Right lobe of liver (tissue), 6 donors: Measurements from ENCODE around the gene TTLL4. TPM values are rescaled to one million over a fixed set of nuclear protein-coding genes. Genes with fewer than 3 reads are reported as not detected.

Experiments
- ATAC-seq, 4 donors: fragments of 200-7000 bp; cut with Tn5 transposase; one replicate each; pipeline ENCODE4 v1.9.1; 2020; ENCODE audit warnings: mild to moderate bottlenecking in 4 of 4, moderate library complexity in 4 of 4
- DNase-seq, 3 donors: peaks; one replicate each; pipeline ENCODE4 v3.0.0-alpha.2; 2020
- H3K27ac ChIP-seq, 3 donors: fragments of 200-600 bp; one replicate each; pipeline ENCODE4 v1.8.0; 2022
- H3K27me3 ChIP-seq, 2 donors: fragments of 200-600 bp; one replicate each; pipeline ENCODE4 v1.8.0; 2022
- H3K36me3 ChIP-seq, 4 donors: fragments of 200-600 bp; sonication (generic) in 1 of 4; one replicate each; pipeline versions ENCODE4 v1.5.1 to v1.8.0; 2017 to 2022; ENCODE audit warnings: control low read depth in 1 of 4
- H3K4me1 ChIP-seq, 4 donors: fragments of 200-600 bp; sonication (generic) in 1 of 4; one replicate each; pipeline versions ENCODE4 v1.5.1 to v1.8.0; 2017 to 2022; ENCODE audit warnings: control low read depth in 1 of 4
- H3K4me3 ChIP-seq, 3 donors: fragments of 200-600 bp; one replicate each; pipeline ENCODE4 v1.8.0; 2022
- H3K9me3 ChIP-seq, 4 donors: fragments of 200-600 bp; sonication (generic) in 1 of 4; one replicate each; pipeline versions ENCODE4 v1.5.1 to v1.8.0; 2017 to 2022; ENCODE audit warnings: control low read depth in 1 of 4
- CTCF ChIP-seq, 4 donors: fragments of 200-600 bp in 3 of 4; fragments of 450-650 bp in 1 of 4; IDR thresholded peaks; one replicate each; pipeline versions ENCODE4 v1.5.1 to v1.8.0; 2016 to 2022; ENCODE audit warnings: antibody characterized with exemption in 4 of 4, mild to moderate bottlenecking in 2 of 4
- POLR2A ChIP-seq: fragments of 450-650 bp; IDR thresholded peaks from one replicate; pipeline ENCODE4 v1.6.1; 2017; ENCODE audit warnings: antibody characterized with exemption, mild to moderate bottlenecking
- WGBS: methylation state at CpG from one replicate; pipeline ENCODE4 v1.1.6; 2018; ENCODE audit warnings: low coverage, low lambda C conversion rate; ENCODE audit not compliant: insufficient coverage; ENCODE audit errors: missing lambda C conversion rate; 5-methylcytosine and 5-hydroxymethylcytosine counted together
- intact Hi-C, 2 donors: fragments of 100-400 bp; cut with DNase I; formaldehyde crosslinking; loops; one replicate each; pipeline versions ENCODE4 v1.11.2 to v1.14.1; 2022
- total RNA-seq, 6 experiments: library from RNA; depleted of rRNA in 2 of 6; stranded (reverse); fragments of >200 nt in 2 of 6; fragmentation: NEBNext Ultra II Directional in 3 of 6; extraction: Animal tissue kit (Norgen Biotek cat#: 25700) in 3 of 6; gene quantifications; one replicate each; pipeline versions ENCODE4 v1.1.0 to v1.2.4, GENCODE V29; 2016 to 2023
- donor health status: DM: no; HTN: yes; CAD: no.
- donor health status: DM: no; HTN: no; CAD: no.
- donor health status: DM: no; HTN: no; CAD: no.
- donor health status: DM: no; HTN: yes; CAD: no.
- donor health status: DM: no; HTN: yes; CAD: no.

Gene TTLL4
- total RNA-seq, 6 experiments from 2014 or later = 8.2 to 14.8 (median 11.6) TPM

- intact Hi-C loops = no loop called here
- Histone ChIP-seq H3K27ac (no peak overlapping the region), H3K9me3 (no peaks in the 10 kb centered on the region), H3K4me1 (peaks cover 0 to 5% (median 0%) of the 10 kb centered on the region in 4 donors), H3K4me3 (no peak overlapping the region), H3K27me3 (no peaks in the 10 kb centered on the region), H3K36me3 (no peaks in the 10 kb centered on the region)
- 93% methylated on average over 1 of the region's 1 CpG for WGBS
- DNase-seq (no peak), ATAC-seq (no peak)
- TF ChIP-seq POLR2A (no peak), CTCF (IDR thresholded peaks at IDR 0.05) (no peak)
These were observed 65.9 kb downstream of the TTLL4 start for GRCh38 chr2:218776488-218776887.

- ATAC-seq (no peak), DNase-seq (no peak)
- H3K9me3 ChIP-seq = no peaks in the 10 kb centered on the region
- intact Hi-C loops = no loop called here
- peaks cover 0 to 5% (median 0%) of the 10 kb centered on the region in 4 donors for H3K4me1 ChIP-seq
- TF ChIP-seq CTCF (IDR thresholded peaks at IDR 0.05) (no peak), POLR2A (no peak)
- H3K36me3 ChIP-seq = no peaks in the 10 kb centered on the region
- no peaks in the 10 kb centered on the region for H3K27me3 ChIP-seq
- WGBS = 97% methylated on average over 8 of the region's 9 CpGs
- no peak overlapping the region for H3K4me3 ChIP-seq
- no peak overlapping the region for H3K27ac ChIP-seq
These were observed 66.8 kb downstream of the TTLL4 start for GRCh38 chr2:218777276-218777990.

- ATAC-seq (no peak), DNase-seq (no peak)
- H3K4me3 ChIP-seq = no peak overlapping the region
- no peaks in the 10 kb centered on the region for H3K9me3 ChIP-seq
- TF ChIP-seq CTCF (IDR thresholded peaks at IDR 0.05) = no peak
- TF ChIP-seq POLR2A = no peak
- WGBS = 85% methylated on average over 2 of the region's 2 CpGs
- H3K27ac ChIP-seq = no peak overlapping the region
- H3K36me3 ChIP-seq = no peaks in the 10 kb centered on the region
- H3K4me1 ChIP-seq = peaks cover 0 to 15% (median 0%) of the 10 kb centered on the region in 4 donors
- no peaks in the 10 kb centered on the region for H3K27me3 ChIP-seq
- intact Hi-C loops = no loop called here
These were observed 69.4 kb downstream of the TTLL4 start for GRCh38 chr2:218780046-218780445.

GRCh38 chr2:218780851-218781690, 70.4 kb downstream of the TTLL4 start:
- peak overlapping the region; percentile 87 to 97 (median 94) for H3K27ac ChIP-seq
- H3K4me1 ChIP-seq = peaks cover 0 to 25% (median 4%) of the 10 kb centered on the region in 4 donors
- intact Hi-C loops = no loop called here
- no peak for TF ChIP-seq CTCF (IDR thresholded peaks at IDR 0.05)
- peak; percentile 9 for TF ChIP-seq POLR2A
- no peaks in the 10 kb centered on the region for H3K36me3 ChIP-seq
- WGBS = 14% methylated on average over 15 of the region's 15 CpGs
- peak; percentile 39 to 46 (median 41) for ATAC-seq
- DNase-seq = no peak
- no peaks in the 10 kb centered on the region for H3K27me3 ChIP-seq
- H3K4me3 ChIP-seq = peak overlapping the region; percentile 60 to 87 (median 84)
- no peaks in the 10 kb centered on the region for H3K9me3 ChIP-seq
